ENCODE measurements around the gene CLEC4G.
"Not testable (repeated sequence)": the region's sequence is repeated elsewhere in the genome, so short reads cannot be mapped to it uniquely, and the experiment has no call there.

Gene CLEC4G

DNA sequence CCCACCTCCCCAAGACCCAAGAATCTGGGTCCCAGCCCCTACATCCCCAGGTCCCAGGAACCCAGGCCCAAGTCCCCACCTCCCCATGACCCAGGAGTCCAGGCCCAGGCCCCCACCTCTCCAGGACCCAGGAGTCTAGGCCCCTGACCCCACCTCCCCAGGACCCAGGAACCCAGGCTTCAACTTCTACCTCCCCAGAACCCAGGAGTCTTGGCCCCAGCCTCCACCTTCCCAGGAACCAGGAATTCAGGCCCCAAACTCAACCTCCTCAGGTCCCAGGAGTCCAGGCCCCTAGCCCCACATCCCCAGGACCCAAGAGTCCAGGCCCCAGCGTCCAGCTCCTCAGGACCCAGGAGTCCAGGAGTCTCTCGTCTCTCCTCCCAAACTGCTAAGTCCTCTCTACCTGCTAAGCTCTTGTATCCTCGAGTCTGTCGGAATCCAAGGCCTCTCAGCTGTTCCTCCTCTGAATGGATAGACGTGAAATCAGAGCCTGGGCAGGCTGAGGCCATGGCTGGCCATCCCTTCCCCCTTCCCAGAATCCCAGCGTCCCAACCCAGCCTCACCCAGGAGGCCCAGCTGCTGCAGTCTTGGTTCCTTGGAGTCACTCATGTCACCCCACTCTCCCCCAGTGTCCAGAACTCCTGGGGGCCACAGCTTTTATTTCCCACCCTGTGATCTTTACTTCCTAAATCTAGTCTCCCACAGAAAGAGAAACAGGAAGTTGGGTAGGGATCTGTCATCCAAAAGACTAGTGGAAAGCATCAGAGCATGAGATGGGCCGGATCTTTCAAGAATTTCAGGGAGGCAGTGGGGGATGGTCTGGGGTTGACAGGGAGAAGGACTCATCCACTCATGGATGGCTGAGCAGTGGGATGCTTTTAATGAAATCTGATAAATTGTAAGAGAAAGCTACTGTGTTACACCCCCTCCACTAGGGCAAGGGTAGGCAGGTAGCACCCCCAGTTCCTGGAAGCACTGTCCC, 15.3 kb upstream of the CLEC4G start, which contains the start of gene CD209:
CD209 (minus strand) TSS at position 632 of the 982 bp plus-strand sequence; CDS start at position 609, 23 bp downstream.
- no peak for DNase-seq (ENCODE audit: low read depth in 1 of 2, low spot score in 1 of 2)

- DNase-seq (ENCODE audit: low read depth in 1 of 2, low spot score in 1 of 2), result not testable (repeated sequence)
Measured at GRCh38 chr19:7746306-7746705, 14.4 kb upstream of the CLEC4G start.

GRCh38 chr19:7744871-7745650, 13.2 kb upstream of the CLEC4G start:
- DNase-seq (ENCODE audit: low read depth in 1 of 2, low spot score in 1 of 2), result no peak

DNA sequence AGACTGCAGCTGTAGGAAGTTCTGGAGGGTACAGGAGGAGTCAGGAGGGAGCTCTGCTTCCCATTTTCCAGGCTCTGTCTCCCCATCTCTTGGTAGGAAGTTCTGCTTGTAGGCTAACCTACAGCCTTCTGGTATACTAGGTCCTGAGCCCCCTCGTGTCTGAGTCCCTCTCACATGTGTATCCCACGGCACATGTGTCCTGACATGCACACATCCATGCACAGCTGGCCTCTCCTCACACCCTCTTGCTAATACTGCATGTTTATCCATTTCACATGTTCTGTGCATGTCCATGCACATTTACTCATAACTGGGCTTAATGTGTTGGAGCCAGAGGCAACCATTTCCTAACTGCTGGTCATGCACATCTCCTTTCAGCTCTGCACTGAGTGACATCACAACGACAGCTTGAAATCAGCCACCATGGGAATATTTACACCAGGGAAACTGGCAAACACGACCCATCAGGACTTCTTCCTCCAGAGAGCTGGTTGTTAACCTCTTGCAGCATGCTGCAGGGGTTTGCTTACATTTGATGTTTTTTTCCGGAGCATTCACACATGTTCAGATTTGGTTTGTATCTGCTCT, 12.4 kb upstream of the CLEC4G start:
- DNase-seq (ENCODE audit: low read depth in 1 of 2, low spot score in 1 of 2), result no peak

DNA sequence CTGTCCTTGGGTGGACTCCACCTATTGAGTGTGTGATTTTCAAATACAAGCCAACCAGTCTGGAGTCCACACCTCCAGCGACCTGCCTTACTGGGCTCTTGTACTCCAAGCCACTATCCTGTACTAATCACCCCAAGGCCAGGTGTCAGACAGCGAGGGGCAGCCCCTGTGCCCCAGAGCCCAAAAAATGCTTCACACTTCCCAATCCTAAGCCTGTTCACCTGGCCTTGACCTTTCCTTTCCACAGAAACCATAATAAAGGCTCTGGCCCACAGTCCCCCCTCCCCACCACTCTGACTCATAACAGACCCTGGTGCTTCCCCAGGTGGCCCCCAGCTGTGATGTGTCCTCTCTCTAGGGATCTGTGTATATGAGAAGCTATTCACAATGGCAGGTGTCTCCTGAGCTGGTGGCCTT, 11.5 kb upstream of the CLEC4G start:
- no peak for DNase-seq (ENCODE audit: low read depth in 1 of 2, low spot score in 1 of 2)

GRCh38 chr19:7742991-7743390, 11.1 kb upstream of the CLEC4G start:
- no peak for DNase-seq (ENCODE audit: low read depth in 1 of 2, low spot score in 1 of 2)

GRCh38 chr19:7742575-7742974, 10.7 kb upstream of the CLEC4G start:
- DNase-seq (ENCODE audit: low read depth in 1 of 2, low spot score in 1 of 2), result no peak

- DNase-seq (ENCODE audit: low read depth in 1 of 2, low spot score in 1 of 2), result no peak
Measured at GRCh38 chr19:7740682-7741054, 8.8 kb upstream of the CLEC4G start.

- DNase-seq (ENCODE audit: low read depth in 1 of 2, low spot score in 1 of 2), result no peak
Measured at GRCh38 chr19:7739801-7740681, 8.1 kb upstream of the CLEC4G start.

DNA sequence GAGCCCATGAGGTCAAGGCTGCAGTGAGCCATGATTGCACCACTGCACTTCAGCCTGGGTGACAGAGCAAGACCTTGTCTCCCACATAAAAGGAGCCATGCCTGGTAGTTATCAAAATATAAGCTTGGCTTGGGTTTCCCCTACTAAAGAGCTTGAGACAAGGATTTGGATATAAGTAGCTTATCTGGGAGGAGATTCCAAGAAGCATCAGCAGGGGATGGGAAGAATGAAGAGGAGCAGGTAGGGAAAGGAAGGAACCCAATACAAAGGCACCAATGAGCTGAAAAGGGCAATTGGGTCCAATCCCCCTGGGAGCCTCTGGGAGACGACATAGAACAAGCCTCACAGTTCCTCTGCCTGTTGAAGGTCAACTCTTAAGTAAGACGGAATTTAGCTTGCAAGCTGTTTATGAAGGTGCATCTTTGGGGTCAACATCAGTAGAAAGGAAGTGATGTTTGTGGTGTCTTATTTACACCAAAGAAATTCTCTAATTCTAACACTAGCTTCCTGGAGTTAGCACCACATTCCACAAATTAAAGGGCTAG, 7.4 kb upstream of the CLEC4G start:
- no peak for DNase-seq (ENCODE audit: low read depth in 1 of 2, low spot score in 1 of 2)

GRCh38 chr19:7738023-7738422, 6.1 kb upstream of the CLEC4G start:
- no peak for DNase-seq (ENCODE audit: low read depth in 1 of 2, low spot score in 1 of 2)

DNA sequence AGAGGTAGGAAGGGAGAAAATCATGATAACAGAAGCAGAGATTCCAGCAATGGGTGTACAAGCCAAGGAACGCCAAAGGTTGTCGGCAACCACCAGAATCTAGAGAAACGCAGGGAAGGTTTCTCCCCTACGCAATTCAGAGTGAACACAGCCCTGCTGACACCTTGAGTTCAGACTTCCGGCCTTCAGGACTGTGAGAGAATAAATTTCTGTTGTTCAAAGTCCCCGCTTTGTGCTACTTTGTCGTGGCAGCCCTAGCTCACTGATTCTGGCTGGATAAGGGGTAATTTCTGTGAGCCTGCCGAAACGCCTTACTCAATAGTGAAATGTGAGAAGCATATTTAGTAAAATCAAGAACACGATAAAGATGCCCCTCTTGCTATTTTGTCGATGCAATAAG, 5.3 kb upstream of the CLEC4G start:
- DNase-seq (ENCODE audit: low read depth in 1 of 2, low spot score in 1 of 2), result no peak

DNA sequence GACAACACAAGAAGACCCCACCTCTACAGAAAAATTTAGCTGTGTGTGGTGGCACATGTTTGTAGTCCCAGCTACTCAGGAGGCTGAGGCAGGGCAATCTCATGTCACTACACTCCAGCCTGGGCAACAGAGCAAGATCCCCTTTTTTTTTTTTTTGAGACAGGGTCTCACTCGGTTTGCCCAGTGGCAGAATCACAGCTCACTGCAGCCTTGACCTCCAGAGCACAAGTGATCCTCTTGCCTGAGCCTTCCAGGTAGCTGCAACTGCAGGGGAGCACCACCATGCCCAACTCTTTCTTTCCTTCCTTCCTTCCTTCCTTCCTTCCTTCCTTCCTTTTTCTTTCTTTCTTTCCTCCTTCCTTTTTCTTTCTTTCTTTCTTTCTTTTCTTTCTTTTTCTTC, 4.2 kb upstream of the CLEC4G start:
- DNase-seq (ENCODE audit: low read depth in 1 of 2, low spot score in 1 of 2), result no peak

GRCh38 chr19:7734220-7735203, 2.6 kb upstream of the CLEC4G start:
- no peak for DNase-seq (ENCODE audit: low read depth in 1 of 2, low spot score in 1 of 2)

DNA sequence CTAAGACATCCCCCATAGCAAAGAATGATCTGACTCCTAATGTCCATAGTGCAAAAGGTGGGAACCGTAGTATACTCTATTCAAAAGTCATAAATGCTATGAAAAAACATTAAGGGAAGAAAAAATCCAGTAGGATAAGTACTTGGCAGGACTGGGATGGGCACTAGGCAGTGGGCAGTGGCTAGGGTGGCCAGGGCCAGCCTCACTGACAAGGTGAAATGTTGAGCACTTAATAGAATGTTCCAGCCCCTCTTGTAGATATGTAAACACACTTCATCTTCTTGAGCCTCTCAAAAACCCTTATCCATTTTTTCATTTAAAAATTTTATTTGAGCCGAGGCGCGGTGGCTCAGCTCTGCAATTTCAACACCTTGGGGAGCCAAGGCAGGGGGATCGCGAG, 1.5 kb upstream of the CLEC4G start:
- DNase-seq (ENCODE audit: low read depth in 1 of 2, low spot score in 1 of 2), result no peak

DNA sequence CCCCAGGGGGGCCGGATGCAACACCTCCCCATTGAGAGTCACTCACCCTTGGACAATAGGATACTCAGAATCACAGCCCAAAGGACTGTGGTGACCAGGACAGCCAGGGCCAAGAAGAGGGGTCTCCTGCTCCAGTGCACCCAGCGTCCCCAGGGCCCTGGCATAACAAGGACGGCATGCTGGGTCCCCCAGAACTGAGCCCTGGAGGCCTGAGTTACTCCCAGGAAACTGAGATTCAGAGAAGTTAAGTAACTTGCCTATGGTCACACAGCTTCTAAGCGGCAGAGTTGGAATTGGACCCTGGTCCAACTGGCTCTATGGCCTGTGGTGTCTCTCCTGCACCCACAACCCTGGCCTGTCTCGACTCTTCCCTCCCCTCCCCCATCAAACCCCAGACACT, 295 bp downstream of the CLEC4G start:
- no peak for DNase-seq (ENCODE audit: low read depth in 1 of 2, low spot score in 1 of 2)

- DNase-seq (ENCODE audit: low read depth in 1 of 2, low spot score in 1 of 2), result no peak
Measured at GRCh38 chr19:7731218-7731595, 703 bp downstream of the CLEC4G start.

DNA sequence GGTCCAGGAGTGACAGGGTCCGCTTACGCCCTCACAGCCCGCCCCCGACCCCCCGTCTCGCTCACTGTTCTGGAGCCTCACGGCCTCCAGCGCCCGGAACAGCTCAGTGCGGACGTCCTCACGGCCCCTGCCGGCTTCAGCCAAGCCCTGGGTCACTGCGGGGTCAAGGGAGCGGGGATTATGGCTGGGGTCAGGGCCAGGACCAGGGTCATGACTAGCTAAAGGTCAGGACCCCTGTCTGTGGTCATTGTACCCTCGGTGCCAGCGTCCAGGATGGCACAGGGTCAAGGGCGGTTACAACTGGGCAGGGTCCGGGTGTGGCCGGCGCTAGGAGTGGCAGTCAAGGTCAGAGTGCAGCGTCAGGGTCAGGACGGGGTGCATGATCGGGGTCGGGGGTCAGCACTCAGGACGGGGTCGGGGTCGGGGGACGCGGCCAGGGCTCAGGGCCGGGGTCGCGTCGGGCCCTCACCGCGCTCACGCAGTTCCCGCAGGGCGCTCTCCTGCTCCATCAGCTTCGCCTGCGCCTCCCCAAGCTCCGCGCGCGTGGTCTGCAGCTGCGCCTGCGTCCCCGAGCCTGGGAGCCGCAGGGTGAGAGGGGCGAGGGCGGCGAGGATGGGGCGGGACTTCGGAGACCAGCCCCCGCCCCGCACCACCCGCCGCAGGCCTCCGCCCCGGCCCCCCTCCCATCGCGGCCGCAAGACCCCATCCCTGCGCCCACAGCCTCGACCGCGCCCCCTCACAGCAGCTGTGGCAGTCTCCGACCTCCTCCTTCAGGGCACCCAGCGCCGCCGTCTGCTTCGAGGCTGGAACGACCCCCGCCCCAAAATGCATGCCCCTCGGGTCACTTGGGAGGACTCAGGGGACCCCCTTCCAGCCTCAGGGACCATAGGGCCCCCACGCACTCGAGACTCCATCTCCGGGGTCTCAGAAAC, 1.4 kb downstream of the CLEC4G start:
- no peak for DNase-seq (ENCODE audit: low read depth in 1 of 2, low spot score in 1 of 2)
